Heart right ventricle (tissue), 16 donors: ENCODE results near the gene NPY5R. TPM values are rescaled to one million over a fixed set of nuclear protein-coding genes. Genes with fewer than 3 reads are reported as not detected.

Experiments
- ATAC-seq, 8 donors: fragments of 200-7000 bp; cut with Tn5 transposase; one replicate each; pipeline ENCODE4 v1.9.1; 2020; ENCODE audit warnings: mild to moderate bottlenecking in 8 of 8, moderate library complexity in 8 of 8, moderate number of reproducible peaks in 1 of 8
- DNase-seq, 2 donors: peaks; one replicate each; pipeline ENCODE4 v3.0.0-alpha.2; 2020
- H3K27ac ChIP-seq, 10 donors: fragments of 200-600 bp; sonication (generic) in 2 of 10; one replicate each; pipeline versions ENCODE4 v1.5.0 to v1.8.0; 2020 to 2022; ENCODE audit warnings: mild to moderate bottlenecking in 3 of 10
- H3K27me3 ChIP-seq, 7 donors: fragments of 200-600 bp; one replicate each; pipeline ENCODE4 v1.8.0; 2021 to 2022; ENCODE audit warnings: mild to moderate bottlenecking in 2 of 7
- H3K36me3 ChIP-seq, 9 donors: fragments of 200-600 bp; sonication (generic) in 1 of 9; one replicate each; pipeline versions ENCODE4 v1.5.0 to v1.8.0; 2020 to 2022; ENCODE audit warnings: mild to moderate bottlenecking in 2 of 9
- H3K4me1 ChIP-seq, 9 donors: fragments of 200-600 bp; sonication (generic) in 1 of 9; one replicate each; pipeline versions ENCODE4 v1.5.0 to v1.8.0; 2020 to 2022; ENCODE audit warnings: mild to moderate bottlenecking in 4 of 9
- H3K4me3 ChIP-seq, 10 donors: fragments of 200-600 bp; sonication (generic) in 2 of 10; one replicate each; pipeline versions ENCODE4 v1.5.0 to v1.8.0; 2020 to 2022; ENCODE audit warnings: mild to moderate bottlenecking in 7 of 10, moderate library complexity in 2 of 10
- H3K9me3 ChIP-seq, 11 donors: fragments of 200-600 bp in 10 of 11; sonication (generic) in 2 of 11; one replicate each; pipeline versions ENCODE4 v1.5.0 to v1.8.0; 2013 to 2022; ENCODE audit warnings: mild to moderate bottlenecking in 2 of 11, control low read depth in 1 of 11, moderate library complexity in 1 of 11
- whole genome bisulfite sequencing, 2 donors: extraction: QIAGEN DNeasy Blood & Tissue Kit; methylation state at CpG; one replicate each; pipeline ENCODE4 v1.1.7; 2013; ENCODE audit warnings: inconsistent platforms in 1 of 2; 5-methylcytosine and 5-hydroxymethylcytosine counted together
- intact Hi-C, 10 donors: fragments of 100-400 bp; cut with DNase I; formaldehyde crosslinking; loops; one replicate each; pipeline versions ENCODE4 v1.11.1 to v1.14.2; 2022
- polyA plus RNA-seq, 2 donors: library from polyadenylated mRNA; stranded (reverse); fragments of 200-250 nt; gene quantifications; one replicate each; pipeline ENCODE4 v1.2.3, GENCODE V29; 2013
- total RNA-seq, 10 donors: library from RNA; stranded (reverse); fragmentation: NEBNext Ultra II Directional in 3 of 10; extraction: Animal tissue kit (Norgen Biotek cat#: 25700) in 3 of 10; gene quantifications; one replicate each; pipeline versions ENCODE4 v1.2.1 to v1.2.4, GENCODE V29; 2021 to 2023
- TF ChIP-seq, protein P1 (sequence below), 9 donors: fragments of 200-600 bp; sonication (generic) in 2 of 9; IDR thresholded peaks; one replicate each; pipeline versions ENCODE4 v1.5.0 to v1.8.0; 2021 to 2022; ENCODE audit warnings: antibody characterized with exemption in 9 of 9, mild to moderate bottlenecking in 5 of 9, moderate library complexity in 1 of 9
- donor health status: Arrhythmogenic right ventricular cardiomyopathy.
- donor health status: ischemic (EF 13 %, LVEDD 7.1; RV severe dilation, severe dysfunction).
- donor health status: healthy with polysubstance abuse.
- donor health status: DM: no; HTN: yes; CAD: no.
- donor health status: DM: no; HTN: no; CAD: no.
- donor health status: ischemic (EF 25% LVEDD 6.9; RV normal size, moderate dysfunction).
- donor health status: ischemic (EF 25% LVEDD 5.7; RV mildly dilated, moderate dysfunction).
- donor health status: healthy.
- donor health status: DM: yes; HTN: yes; CAD: no.
- donor health status: Ischemic cardiomyopathy.
- donor health status: ischemic (EF 35%, LVEDD 5.7; RV mildly dilated, moderate dysfunction).
- donor health status: nonischemic (EF 11% LVEDD 7.7; RV severe dilation, severe dysfunction).
- donor health status: DM: yes; HTN: yes; CAD: no.
- donor health status: PGD.
- donor health status: ischemic (EF 29% LVEDD 5.4; RV normal size, mild dysfunction).
- donor health status: nonischemic (EF 23%, LVEDD 6.1; RV moderate dilation, normal function).

The NPY5R gene
- total and polyA plus RNA-seq, 12 donors, result 0.07 to 0.23 (median 0.16) TPM; not detected in 6

DNA sequence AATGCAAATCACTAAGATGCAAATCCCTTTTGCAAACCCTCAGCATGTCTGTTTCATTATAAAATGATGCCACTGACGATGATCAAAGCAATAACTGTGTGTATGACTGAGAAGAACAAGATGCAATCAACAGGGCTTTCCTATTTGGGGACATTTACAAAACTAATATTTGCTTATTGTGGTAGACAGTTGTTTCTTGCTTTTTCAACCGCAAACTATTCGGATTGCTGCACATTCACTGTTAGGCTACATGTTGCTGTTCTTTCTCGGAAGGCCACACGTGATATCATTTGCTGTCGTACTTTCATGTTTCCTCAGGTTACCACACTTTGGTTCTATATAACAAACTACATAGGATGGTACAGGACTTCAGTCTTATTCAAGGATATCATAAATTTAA lies 49.8 kb downstream of the NPY5R start:
- H3K4me1 ChIP-seq, result peaks cover 0 to 4% (median 0%) of the 10 kb centered on the region in 9 donors
- H3K4me3 ChIP-seq, result no peak overlapping the region
- no peak for DNase-seq
- H3K36me3 ChIP-seq, result no peaks in the 10 kb centered on the region
- H3K27ac ChIP-seq, result no peak overlapping the region
- no peaks in the 10 kb centered on the region for H3K9me3 ChIP-seq
- TF ChIP-seq, protein P1, sequence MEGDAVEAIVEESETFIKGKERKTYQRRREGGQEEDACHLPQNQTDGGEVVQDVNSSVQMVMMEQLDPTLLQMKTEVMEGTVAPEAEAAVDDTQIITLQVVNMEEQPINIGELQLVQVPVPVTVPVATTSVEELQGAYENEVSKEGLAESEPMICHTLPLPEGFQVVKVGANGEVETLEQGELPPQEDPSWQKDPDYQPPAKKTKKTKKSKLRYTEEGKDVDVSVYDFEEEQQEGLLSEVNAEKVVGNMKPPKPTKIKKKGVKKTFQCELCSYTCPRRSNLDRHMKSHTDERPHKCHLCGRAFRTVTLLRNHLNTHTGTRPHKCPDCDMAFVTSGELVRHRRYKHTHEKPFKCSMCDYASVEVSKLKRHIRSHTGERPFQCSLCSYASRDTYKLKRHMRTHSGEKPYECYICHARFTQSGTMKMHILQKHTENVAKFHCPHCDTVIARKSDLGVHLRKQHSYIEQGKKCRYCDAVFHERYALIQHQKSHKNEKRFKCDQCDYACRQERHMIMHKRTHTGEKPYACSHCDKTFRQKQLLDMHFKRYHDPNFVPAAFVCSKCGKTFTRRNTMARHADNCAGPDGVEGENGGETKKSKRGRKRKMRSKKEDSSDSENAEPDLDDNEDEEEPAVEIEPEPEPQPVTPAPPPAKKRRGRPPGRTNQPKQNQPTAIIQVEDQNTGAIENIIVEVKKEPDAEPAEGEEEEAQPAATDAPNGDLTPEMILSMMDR (IDR thresholded peaks at IDR 0.05), result no peak
- WGBS, 2 donors, result 82 to 85% methylated on average over 6 of the region's 6 CpGs
- intact Hi-C loops, result no loop called here
- ATAC-seq, result no peak
- no peaks in the 10 kb centered on the region for H3K27me3 ChIP-seq

DNA sequence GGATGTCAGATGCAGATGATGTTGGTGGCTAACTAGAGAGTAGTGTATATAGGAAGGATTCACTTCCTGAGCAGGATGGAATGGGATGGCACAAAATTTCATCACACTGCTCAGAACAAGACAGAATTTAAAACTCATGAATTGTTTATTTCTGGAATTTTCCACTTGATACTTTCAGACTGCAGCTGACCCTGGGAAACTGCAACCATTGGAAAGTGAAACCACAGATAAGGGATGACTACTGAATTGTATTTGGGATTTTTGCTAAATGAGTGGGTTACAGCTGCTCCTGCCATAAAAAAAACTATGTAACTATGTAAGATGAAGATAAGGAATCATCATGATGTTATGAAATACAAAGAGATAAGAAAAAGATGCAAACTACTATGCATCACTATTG lies 51.4 kb downstream of the NPY5R start:
- no peaks in the 10 kb centered on the region for H3K9me3 ChIP-seq
- H3K4me3 ChIP-seq, result peak overlapping the region in 1 of 10 donors; percentile 25
- no peaks in the 10 kb centered on the region for H3K27me3 ChIP-seq
- no peaks in the 10 kb centered on the region for H3K36me3 ChIP-seq
- H3K27ac ChIP-seq, result peak overlapping the region in 1 of 10 donors; percentile 35
- intact Hi-C loops, result no loop called here
- H3K4me1 ChIP-seq, result peaks cover 0 to 4% (median 0%) of the 10 kb centered on the region in 9 donors
- ATAC-seq, result peak in 3 of 8 donors; percentile 29 to 52 (median 46)
- DNase-seq, result no peak
- TF ChIP-seq, protein P1 (IDR thresholded peaks at IDR 0.05), result no peak

DNA sequence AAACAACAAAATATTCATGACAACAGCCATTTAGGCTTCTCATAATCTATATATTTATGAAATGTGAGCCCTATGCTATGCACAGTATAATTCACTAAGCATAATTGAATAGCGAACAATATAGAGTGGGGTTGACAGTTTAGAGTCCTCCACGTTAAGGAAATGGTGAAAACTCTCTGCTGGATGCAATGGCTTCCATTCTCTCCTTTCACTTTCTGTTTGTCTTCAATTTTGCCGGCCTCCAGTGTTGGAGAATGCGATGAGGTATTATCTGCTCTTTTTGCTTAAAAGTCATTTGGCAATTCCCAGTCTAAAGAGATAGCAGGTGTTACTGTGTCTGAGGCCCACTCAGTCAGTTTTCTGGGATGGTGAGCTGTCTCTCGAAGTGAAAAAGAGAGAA lies 52.1 kb downstream of the NPY5R start:
- Histone ChIP-seq H3K36me3 (no peaks in the 10 kb centered on the region), H3K4me1 (peaks cover 0 to 4% (median 0%) of the 10 kb centered on the region in 9 donors), H3K27me3 (no peaks in the 10 kb centered on the region), H3K27ac (peak overlapping the region in 3 of 10 donors; percentile 9 to 22 (median 15)), H3K9me3 (no peaks in the 10 kb centered on the region), H3K4me3 (peak overlapping the region in 4 of 10 donors; percentile 25 to 32 (median 28))
- ATAC-seq (peak in 1 of 8 donors; percentile 38), DNase-seq (no peak)
- intact Hi-C loops, result no loop called here
- TF ChIP-seq, protein P1 (IDR thresholded peaks at IDR 0.05), result no peak
- WGBS, 2 donors, result 57% methylated on average over 5 of the region's 5 CpGs

DNA sequence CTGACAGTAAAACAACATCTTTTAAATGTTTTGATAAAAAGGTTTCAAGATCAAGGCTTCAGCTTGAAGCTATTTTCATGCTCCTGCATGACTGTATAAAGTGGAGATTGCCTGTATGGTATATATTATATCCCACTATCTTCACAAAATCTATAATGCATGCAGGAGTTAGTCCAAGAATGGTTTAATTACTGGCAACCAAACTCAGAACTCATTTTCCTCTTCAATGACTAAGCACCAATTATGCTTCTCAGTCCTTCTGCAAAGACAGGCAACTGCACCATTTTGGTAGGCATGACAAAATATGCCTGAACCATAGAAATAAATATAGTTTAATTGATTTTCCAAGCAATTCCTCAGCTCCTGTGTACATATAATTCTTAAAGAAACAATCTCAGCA lies 54.5 kb downstream of the NPY5R start:
- Histone ChIP-seq H3K9me3 (no peaks in the 10 kb centered on the region), H3K4me1 (peaks cover 0 to 4% (median 0%) of the 10 kb centered on the region in 9 donors), H3K27me3 (no peaks in the 10 kb centered on the region), H3K36me3 (no peaks in the 10 kb centered on the region), H3K27ac (no peak overlapping the region), H3K4me3 (no peak overlapping the region)
- ATAC-seq (no peak), DNase-seq (no peak)
- TF ChIP-seq, protein P1 (IDR thresholded peaks at IDR 0.05), result no peak
- intact Hi-C loops, result no loop called here
